Mucosa of gallbladder (tissue), 1 donor: ENCODE data around the gene OR56A5. TPM values are rescaled to one million over a fixed set of nuclear protein-coding genes. Genes with fewer than 3 reads are reported as not detected.

Experiments
- DNase-seq: peaks from one replicate; pipeline ENCODE4 v3.0.0-alpha.2; 2020; ENCODE audit warnings: low spot score
- total RNA-seq: library from RNA; stranded (reverse); gene quantifications from one replicate; pipeline ENCODE4 v1.2.1, GENCODE V29; 2021
- donor health status: DM: no; HTN: no; CAD: no.

OR56A5 gene
- total RNA-seq, 1 donor from 2014 or later: not detected

GRCh38 chr11:5933116-5933515 lies 35.2 kb downstream of the OR56A5 start:
- no peak for DNase-seq

DNA sequence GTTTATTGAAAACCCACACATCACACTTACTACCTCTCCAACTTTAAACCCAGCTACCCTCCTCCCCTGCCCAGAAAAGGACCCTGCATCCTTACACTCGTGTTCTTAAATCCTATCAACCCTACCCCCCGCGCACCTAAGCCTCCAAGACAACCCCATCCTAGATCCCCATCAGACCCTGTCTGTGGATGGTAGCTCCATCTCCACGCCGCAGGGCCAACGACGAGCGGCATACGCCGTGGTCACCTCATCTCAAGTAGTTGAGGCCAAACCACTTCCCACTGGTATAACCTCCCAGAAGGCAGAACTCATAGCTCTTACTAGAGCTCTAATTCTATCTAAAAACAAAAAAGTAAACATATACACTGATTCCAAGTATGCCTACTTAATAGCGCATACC lies 35.6 kb downstream of the OR56A5 start:
- no peak for DNase-seq

DNA sequence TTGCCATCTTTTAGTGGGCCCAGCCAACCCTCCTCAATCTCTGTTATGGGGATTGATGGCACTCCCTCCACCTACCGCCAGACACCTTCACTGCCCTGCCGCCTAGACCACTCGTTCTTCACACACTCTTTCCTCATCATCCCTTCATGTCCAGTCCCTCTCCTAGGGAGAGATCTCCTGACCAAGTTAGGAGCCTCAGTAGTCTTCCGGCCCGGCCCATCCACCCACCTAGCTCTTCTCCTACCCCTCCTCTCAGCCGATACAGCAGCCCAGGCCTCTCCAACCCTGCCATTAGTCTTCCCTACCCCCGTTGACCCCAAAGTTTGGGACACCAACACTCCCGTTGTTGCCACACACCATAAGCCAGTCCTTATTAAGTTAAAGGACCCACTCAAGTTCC lies 37.2 kb downstream of the OR56A5 start:
- no peak for DNase-seq

- DNase-seq: no peak
These were observed 37.7 kb downstream of the OR56A5 start for GRCh38 chr11:5930614-5931013.

DNA sequence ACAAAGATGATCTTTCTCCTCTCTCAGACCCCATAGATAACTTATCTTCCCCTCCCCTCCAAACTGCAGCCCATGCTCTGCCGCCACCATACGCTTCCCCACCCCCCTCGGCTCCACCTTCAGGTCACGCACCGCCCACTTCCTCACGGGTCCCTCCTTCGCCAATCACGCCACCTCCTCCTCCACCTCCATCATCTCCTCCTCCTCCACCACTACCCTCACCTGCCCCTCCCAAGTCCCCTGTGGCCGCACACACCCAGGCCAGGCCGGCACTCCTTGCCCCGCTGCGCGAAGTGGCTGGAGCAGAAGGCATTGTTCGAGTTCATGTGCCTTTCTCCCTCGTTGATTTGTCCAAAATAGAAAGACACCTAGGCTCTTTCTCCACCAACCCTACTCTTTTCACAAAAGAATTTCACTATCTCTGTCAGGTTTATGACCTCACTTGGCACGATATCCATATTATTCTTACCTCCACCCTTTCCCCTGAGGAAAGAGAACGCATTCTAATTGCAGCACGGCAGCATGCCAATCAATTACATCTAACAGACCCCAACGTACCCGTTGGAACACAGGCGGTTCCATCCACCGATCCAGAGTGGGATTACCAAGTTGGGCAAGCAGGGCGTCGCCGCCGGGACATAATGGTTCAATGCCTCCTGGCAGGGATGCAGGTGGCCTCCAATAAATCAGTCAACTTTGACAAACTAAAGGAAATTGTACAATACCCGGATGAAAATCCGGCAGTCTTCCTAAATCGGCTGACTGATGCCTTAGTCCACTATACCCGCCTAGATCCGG lies 38.5 kb downstream of the OR56A5 start:
- no peak for DNase-seq

GRCh38 chr11:5928811-5929210 lies 39.5 kb downstream of the OR56A5 start:
- no peak for DNase-seq

- no peak for DNase-seq
These were observed 40.0 kb downstream of the OR56A5 start for GRCh38 chr11:5928271-5928670.

DNA sequence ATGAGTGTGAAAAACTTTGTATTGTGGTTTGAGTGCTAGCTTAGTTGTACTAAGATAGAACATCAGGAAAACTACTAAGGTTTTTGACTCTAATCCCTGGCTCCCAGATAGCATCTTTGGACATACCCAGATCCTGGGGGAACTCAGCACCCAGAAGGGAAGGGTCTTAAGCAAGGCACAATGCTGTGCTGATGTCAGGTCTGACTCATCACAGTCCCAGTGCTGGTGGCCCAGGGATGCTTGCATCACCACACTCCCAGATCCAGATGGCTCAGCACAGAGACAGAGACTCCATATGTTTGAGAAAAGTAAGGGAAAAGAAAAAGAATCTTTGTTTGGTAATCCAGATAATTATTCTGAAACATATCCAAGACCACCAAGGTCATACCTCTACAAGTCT lies 44.5 kb downstream of the OR56A5 start:
- no peak for DNase-seq

DNA sequence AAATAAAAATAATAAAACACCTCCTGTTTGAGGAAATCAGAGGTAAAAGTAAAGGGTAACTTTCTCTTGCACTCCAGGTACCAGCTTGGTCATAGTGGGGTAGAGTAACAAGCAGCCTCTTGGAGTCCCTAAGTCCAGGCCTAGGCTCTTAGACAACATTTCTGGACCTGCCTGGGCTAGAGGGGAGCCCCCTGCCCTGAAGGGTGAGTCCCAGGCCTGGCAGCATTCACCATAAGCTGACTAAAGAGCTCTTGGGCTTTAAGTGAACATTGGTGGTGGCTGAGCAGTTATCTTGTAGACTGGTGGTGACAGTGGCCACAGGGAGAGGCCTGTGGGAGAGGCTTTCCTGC lies 44.9 kb downstream of the OR56A5 start:
- no peak for DNase-seq

DNA sequence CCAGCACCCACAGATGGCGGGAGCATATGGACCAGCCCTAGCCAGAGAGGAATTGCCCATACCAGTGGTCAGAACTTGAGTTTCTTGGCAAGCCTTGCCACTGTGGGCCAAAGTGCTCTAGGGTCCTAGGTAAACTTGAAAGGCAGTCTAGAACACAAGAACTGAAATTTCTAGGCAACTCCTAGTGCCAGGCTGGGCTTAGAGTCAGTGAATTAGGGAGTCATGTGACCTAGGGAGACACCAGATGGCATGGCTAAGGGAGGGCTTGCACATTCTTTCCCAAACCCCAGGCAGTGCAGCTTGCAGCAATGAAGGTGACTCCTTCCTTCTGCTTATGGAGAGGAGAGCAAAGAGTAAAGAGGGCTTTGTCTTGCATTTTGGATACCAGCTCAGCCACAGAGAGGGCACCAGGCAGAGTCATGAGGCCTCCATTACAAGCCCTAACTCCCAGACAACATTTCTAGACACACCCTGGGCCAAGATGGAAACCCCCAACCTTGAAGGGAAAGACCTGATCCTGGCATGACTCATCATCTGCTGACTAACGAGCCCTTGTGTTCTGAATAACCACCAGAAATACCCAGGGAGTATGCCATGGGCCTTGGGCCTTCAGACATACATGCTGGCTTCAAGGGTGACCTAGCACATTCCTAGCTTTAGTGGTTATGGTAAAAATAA lies 45.4 kb downstream of the OR56A5 start:
- DNase-seq: no peak

Other genes starting within 250 kb of the OR56A5 start
- gene OR56B1, start 232.0 kb downstream of the OR56A5 start, total RNA-seq: not detected
- not detected for gene OR52N4, start 214.3 kb downstream of the OR56A5 start, total RNA-seq
- not detected for gene OR52N5, start 185.1 kb downstream of the OR56A5 start, total RNA-seq
- not detected for gene OR52N1, start 177.2 kb downstream of the OR56A5 start, total RNA-seq
- not detected for gene OR52N2, start 159.6 kb downstream of the OR56A5 start, total RNA-seq
- not detected for gene OR52E6, start 126.6 kb downstream of the OR56A5 start, total RNA-seq
- gene OR52E8, start 110.8 kb downstream of the OR56A5 start, total RNA-seq: not detected
- gene OR52E4, start 87.9 kb downstream of the OR56A5 start, total RNA-seq: not detected
- gene OR52E5, start 75.3 kb downstream of the OR56A5 start, total RNA-seq: not detected
- gene OR56A3, start 26.2 kb downstream of the OR56A5 start, total RNA-seq: not detected
- not detected for gene OR52L1, start 18.5 kb upstream of the OR56A5 start, total RNA-seq
- 0.06 TPM for gene OR56A4, start 38.5 kb upstream of the OR56A5 start, total RNA-seq
- gene OR56A1, start 62.3 kb upstream of the OR56A5 start, total RNA-seq: 0.03 TPM
- gene OR56B4, start 139.2 kb upstream of the OR56A5 start, total RNA-seq: not detected
- not detected for gene OR52B2, start 201.8 kb upstream of the OR56A5 start, total RNA-seq
- gene OR52W1, start 230.7 kb upstream of the OR56A5 start, total RNA-seq: not detected
- not detected for gene C11orf42, start 237.1 kb upstream of the OR56A5 start, total RNA-seq